ENCODE results near the gene OR4D2. TPM values are rescaled to one million over a fixed set of nuclear protein-coding genes. Genes with fewer than 3 reads are reported as not detected.

The OR4D2 gene
- total RNA-seq, 1 donor from 2014 or later: not detected

DNA sequence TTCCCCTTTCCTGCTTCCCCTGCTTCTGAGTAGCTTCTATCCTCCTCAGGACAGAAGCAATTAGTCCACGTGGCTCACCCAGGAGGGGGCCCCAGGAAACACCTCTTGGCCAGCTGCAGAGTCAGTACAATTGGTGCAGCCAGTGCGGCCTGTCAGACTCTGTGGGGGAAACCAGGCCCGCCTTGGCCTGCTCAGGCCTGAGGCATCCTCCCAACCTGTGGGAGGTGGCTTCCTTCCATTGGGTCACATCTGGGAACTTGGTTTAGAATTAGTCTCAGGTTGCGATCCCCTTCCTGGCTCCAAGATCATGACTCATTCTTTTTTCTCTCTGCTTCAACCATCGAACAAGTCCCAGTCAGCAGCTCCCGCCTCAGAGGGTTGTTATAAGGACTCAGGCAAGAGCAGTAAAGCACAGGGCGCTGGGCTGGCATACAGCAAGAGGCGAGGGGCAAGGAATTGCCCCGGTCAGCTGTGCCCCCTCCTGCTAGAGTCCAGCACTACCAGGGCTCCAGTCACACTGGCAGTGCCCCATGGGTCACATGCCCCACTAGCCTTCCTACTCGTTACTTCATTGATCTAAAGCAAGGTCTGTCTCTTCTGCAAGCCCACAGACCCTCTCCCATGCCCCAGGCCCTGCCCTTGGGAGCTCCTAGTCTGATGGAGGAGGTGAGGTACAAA is 17.7 kb downstream of the OR4D2 start:
- H3K4me3 ChIP-seq: no peak overlapping the region
- no peaks in the 10 kb centered on the region for H3K9me3 ChIP-seq
- intact Hi-C loops (cut with DNase I): no loop called here

DNA sequence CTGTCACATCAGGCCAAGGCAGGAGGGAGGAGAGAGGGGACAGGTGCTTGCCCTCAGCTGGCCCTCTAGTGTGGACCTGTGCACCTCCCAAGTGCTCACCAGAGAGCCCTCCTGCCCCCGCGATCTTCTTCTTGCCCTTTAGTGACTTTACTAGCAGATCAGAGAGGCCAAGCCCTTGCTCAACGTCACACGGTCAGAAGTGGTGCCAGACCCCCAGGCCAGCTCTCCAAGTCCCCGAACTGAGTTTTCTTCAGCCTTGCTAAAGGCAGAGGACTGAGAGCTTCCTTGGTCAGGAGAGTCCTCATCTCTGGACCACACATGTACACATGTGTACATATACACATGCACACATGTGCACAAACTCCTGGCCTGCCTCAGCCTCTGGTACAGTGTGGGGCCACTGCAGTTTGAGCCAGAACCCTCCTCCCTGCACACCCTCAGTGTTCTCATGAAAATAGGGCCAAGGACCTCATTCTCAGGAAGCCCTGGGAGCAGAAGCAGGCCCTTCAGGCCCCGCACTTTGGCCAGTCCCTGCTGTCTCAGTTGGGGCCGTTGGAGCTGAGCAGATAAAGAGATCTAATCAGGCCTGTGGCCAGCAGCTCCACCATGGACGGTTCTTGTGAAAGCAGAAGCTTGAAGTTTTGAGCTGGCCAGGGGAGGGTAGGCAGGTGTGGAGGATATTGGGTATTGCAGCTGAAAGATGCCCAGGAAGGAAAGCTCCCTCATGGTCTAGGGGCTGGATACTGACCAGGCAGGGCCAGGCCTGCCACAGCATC is 18.4 kb downstream of the OR4D2 start:
- intact Hi-C loops (cut with DNase I): no loop called here
- no peaks in the 10 kb centered on the region for H3K27me3 ChIP-seq
- peak in 1 of 2 donors; percentile 76 for DNase-seq (ENCODE audit: extremely low spot score in 2 of 2)
- no peaks in the 10 kb centered on the region for H3K36me3 ChIP-seq
- H3K27ac ChIP-seq: no peak overlapping the region
- no peak for TF ChIP-seq POLR2A (IDR thresholded peaks at IDR 0.05)
- TF ChIP-seq POLR2AphosphoS5 (IDR thresholded peaks at IDR 0.05; ENCODE audit: insufficient read depth in 1 of 2, low read depth in 1 of 2): no peak
- TF ChIP-seq, protein P1, sequence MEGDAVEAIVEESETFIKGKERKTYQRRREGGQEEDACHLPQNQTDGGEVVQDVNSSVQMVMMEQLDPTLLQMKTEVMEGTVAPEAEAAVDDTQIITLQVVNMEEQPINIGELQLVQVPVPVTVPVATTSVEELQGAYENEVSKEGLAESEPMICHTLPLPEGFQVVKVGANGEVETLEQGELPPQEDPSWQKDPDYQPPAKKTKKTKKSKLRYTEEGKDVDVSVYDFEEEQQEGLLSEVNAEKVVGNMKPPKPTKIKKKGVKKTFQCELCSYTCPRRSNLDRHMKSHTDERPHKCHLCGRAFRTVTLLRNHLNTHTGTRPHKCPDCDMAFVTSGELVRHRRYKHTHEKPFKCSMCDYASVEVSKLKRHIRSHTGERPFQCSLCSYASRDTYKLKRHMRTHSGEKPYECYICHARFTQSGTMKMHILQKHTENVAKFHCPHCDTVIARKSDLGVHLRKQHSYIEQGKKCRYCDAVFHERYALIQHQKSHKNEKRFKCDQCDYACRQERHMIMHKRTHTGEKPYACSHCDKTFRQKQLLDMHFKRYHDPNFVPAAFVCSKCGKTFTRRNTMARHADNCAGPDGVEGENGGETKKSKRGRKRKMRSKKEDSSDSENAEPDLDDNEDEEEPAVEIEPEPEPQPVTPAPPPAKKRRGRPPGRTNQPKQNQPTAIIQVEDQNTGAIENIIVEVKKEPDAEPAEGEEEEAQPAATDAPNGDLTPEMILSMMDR (IDR thresholded peaks at IDR 0.05): no peak
- H3K4me1 ChIP-seq: no peaks in the 10 kb centered on the region
- H3K4me3 ChIP-seq: no peak overlapping the region
- H3K9me3 ChIP-seq: no peaks in the 10 kb centered on the region

More for the DNA sequence above, 17.7 kb downstream of the OR4D2 start:
- TF ChIP-seq, protein P1 (IDR thresholded peaks at IDR 0.05): no peak
- TF ChIP-seq POLR2A (IDR thresholded peaks at IDR 0.05) (no peak), POLR2AphosphoS5 (IDR thresholded peaks at IDR 0.05; ENCODE audit: insufficient read depth in 1 of 2, low read depth in 1 of 2) (no peak)
- peak in 1 of 2 donors; percentile 62 for DNase-seq (ENCODE audit: extremely low spot score in 2 of 2)
- no peaks in the 10 kb centered on the region for H3K4me1 ChIP-seq
- H3K27me3 ChIP-seq: no peaks in the 10 kb centered on the region
- no peaks in the 10 kb centered on the region for H3K36me3 ChIP-seq
- H3K27ac ChIP-seq: no peak overlapping the region

DNA sequence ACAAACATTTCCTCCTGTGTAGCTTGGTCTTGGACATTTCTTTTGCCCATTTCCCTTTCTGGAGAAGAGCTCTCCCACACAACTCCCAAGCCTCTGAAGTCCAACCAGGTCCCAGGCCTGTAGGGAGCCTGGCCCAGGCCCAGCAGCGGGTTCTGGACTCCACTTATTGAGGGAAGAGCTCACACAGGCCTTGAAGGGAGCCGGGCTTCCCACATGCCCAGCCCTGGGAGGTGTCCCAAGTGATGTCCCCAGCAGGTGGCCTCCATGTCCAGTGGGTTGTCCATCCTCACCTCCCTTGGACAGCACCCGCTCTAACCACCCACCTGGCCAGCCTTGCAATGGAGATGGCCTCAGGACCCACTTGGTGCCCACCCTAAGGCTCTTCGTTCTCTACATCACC is 19.8 kb downstream of the OR4D2 start:
- Histone ChIP-seq H3K27me3 (no peaks in the 10 kb centered on the region), H3K27ac (no peak overlapping the region), H3K9me3 (no peaks in the 10 kb centered on the region), H3K36me3 (no peaks in the 10 kb centered on the region), H3K4me1 (no peaks in the 10 kb centered on the region), H3K4me3 (no peak overlapping the region)
- intact Hi-C loops (cut with DNase I): no loop called here
- peak in 1 of 2 donors; percentile 67 for DNase-seq (ENCODE audit: extremely low spot score in 2 of 2)
- TF ChIP-seq, protein P1 (IDR thresholded peaks at IDR 0.05): no peak
- TF ChIP-seq POLR2AphosphoS5 (IDR thresholded peaks at IDR 0.05; ENCODE audit: insufficient read depth in 1 of 2, low read depth in 1 of 2) (no peak), POLR2A (IDR thresholded peaks at IDR 0.05) (no peak)

DNA sequence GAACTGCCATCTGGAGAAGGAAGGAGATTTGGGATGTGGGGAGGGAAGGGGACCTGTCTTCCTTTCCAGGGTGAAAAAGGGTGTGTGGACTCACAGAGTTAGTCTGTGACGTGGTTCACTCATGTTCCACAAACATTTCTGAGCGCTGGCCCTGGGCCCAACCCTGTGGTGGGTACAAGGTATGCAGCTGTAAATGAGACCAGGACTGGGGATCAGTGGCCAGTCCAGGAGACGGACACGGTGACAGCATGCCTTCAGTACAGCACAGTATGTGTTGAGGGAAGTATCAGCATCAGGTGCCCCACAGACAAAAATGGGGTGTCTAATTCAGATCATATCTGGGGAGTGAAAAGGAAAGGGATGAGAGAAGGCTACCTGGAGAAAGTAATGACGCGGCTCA is 20.3 kb downstream of the OR4D2 start:
- Histone ChIP-seq H3K27me3 (no peaks in the 10 kb centered on the region), H3K4me1 (no peaks in the 10 kb centered on the region), H3K4me3 (no peak overlapping the region), H3K36me3 (no peaks in the 10 kb centered on the region), H3K9me3 (no peaks in the 10 kb centered on the region), H3K27ac (no peak overlapping the region)
- intact Hi-C loops (cut with DNase I): no loop called here
- no peak for TF ChIP-seq POLR2AphosphoS5 (IDR thresholded peaks at IDR 0.05; ENCODE audit: insufficient read depth in 1 of 2, low read depth in 1 of 2)
- TF ChIP-seq, protein P1 (IDR thresholded peaks at IDR 0.05): no peak
- TF ChIP-seq POLR2A (IDR thresholded peaks at IDR 0.05): no peak
- DNase-seq (ENCODE audit: extremely low spot score in 2 of 2): peak in 1 of 2 donors; percentile 58

DNA sequence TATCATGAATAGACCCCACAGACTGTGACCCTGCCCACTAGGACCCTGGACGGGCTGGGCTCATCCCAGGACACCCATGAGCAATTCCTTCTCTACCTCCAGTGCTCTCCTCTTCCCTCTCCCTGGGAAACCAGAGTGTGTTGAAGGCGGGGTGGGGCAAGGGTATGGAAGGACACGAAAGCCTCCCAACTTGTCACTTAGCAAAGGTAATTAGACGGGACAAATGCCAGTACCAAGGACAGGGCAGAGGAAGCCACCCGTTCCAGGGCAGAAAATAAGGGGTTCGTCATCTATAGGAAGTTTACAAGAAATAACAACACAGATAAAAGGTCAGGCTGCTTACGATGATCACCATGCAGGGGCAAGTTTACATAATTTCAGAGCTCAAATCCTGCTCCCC is 20.9 kb downstream of the OR4D2 start:
- no peaks in the 10 kb centered on the region for H3K36me3 ChIP-seq
- H3K27me3 ChIP-seq: no peaks in the 10 kb centered on the region
- no peak for TF ChIP-seq POLR2AphosphoS5 (IDR thresholded peaks at IDR 0.05; ENCODE audit: insufficient read depth in 1 of 2, low read depth in 1 of 2)
- no peak for TF ChIP-seq POLR2A (IDR thresholded peaks at IDR 0.05)
- peak in 1 of 2 donors; percentile 46 for DNase-seq (ENCODE audit: extremely low spot score in 2 of 2)
- intact Hi-C loops (cut with DNase I): no loop called here
- no peak overlapping the region for H3K27ac ChIP-seq
- H3K4me1 ChIP-seq: no peaks in the 10 kb centered on the region
- no peaks in the 10 kb centered on the region for H3K9me3 ChIP-seq
- no peak overlapping the region for H3K4me3 ChIP-seq

Data from vagina (tissue), 2 donors.